Naive B cell (primary cell): ENCODE data around the gene SAAL1. TPM values are rescaled to one million over a fixed set of nuclear protein-coding genes. Genes with fewer than 3 reads are reported as not detected.

ENCODE experiments used
- ATAC-seq, 2 donors: fragments of 150-1000 bp; cut with Tn5 transposase; 2 replicates each; pipeline ENCODE4 v1.10.0; 2021; ENCODE audit warnings: low read depth in 2 of 2, mild to moderate bottlenecking in 2 of 2, moderate library complexity in 2 of 2
- DNase-seq: peaks from one replicate; pipeline ENCODE4 v3.0.0; 2022
- H3K27ac Mint-ChIP-seq, 6 donors: one replicate each; pipeline ENCODE4 v1.8.0; 2020 to 2022; ENCODE audit warnings: mild to moderate bottlenecking in 6 of 6, mixed read lengths in 6 of 6, moderate library complexity in 5 of 6, inconsistent platforms in 2 of 6
- H3K27me3 Mint-ChIP-seq, 3 donors: one replicate each; pipeline ENCODE4 v1.8.0; 2021 to 2022; ENCODE audit warnings: mixed read lengths in 3 of 3, mild to moderate bottlenecking in 1 of 3
- H3K36me3 Mint-ChIP-seq, 2 donors: one replicate each; pipeline ENCODE4 v1.8.0; 2020 to 2022; ENCODE audit warnings: mixed read lengths in 2 of 2, inconsistent platforms in 1 of 2, mild to moderate bottlenecking in 1 of 2
- H3K4me1 Mint-ChIP-seq, 3 donors: one replicate each; pipeline ENCODE4 v1.8.0; 2020 to 2022; ENCODE audit warnings: mixed read lengths in 3 of 3, inconsistent platforms in 1 of 3, mild to moderate bottlenecking in 1 of 3, moderate library complexity in 1 of 3
- H3K4me3 Mint-ChIP-seq, 8 donors: one replicate each; pipeline ENCODE4 v1.8.0; 2020 to 2022; ENCODE audit warnings: mild to moderate bottlenecking in 8 of 8, mixed read lengths in 8 of 8, moderate library complexity in 8 of 8, inconsistent platforms in 2 of 8
- H3K9me3 Mint-ChIP-seq, 7 donors: one replicate each; pipeline ENCODE4 v1.8.0; 2020 to 2022; ENCODE audit warnings: mixed read lengths in 7 of 7, mild to moderate bottlenecking in 5 of 7, inconsistent platforms in 2 of 7, moderate library complexity in 1 of 7
- polyA plus RNA-seq, 6 donors: library from polyadenylated mRNA; unstranded; fragments of 300-500 nt; fragmentation: Illumina TruSeq; gene quantifications; one replicate each; pipeline ENCODE4 v1.2.3, GENCODE V29; 2021; ENCODE audit warnings: low read depth in 6 of 6

Gene SAAL1
- polyA plus RNA-seq, 6 donors from 2014 or later: 6.1 to 23.1 (median 15.3) TPM

DNA sequence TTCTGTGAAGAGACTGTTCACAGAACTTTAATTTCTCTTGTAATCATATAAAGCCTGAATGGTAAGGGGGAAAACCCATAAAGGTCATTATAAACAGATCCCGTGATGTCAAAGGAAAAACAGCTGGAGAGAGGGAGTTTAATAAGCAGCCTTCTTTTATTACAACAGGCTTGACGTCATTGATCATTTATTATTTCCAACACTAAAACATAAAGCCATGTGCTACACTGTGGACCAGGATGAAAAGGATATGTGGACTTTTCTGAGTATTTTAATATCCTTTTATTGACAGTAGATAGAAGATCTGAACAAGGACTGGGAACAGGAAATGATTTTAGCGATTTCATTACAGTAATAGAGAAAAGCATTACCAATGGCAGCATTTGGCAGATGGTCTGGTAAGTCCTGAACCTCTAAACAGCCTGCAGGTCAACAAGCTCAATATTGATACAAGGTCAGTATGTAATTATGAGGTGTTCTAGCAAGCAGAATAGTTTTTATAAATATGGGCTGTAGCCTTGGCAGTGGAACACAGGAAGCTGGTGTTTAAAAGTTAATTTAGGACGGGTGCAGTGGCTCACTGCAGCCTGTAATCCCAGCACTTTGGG, 34.7 kb downstream of the SAAL1 start:
- Mint-ChIP-seq H3K4me1 (no peaks in the 10 kb centered on the region), H3K9me3 (no peaks in the 10 kb centered on the region), H3K4me3 (no peak overlapping the region), H3K27ac (no peak overlapping the region), H3K27me3 (no peaks in the 10 kb centered on the region), H3K36me3 (peaks cover 0 to 11% of the 10 kb centered on the region in 2 donors)
- no peak for DNase-seq
- no peak for ATAC-seq

- Mint-ChIP-seq H3K27ac (no peak overlapping the region), H3K9me3 (no peaks in the 10 kb centered on the region), H3K27me3 (no peaks in the 10 kb centered on the region), H3K36me3 (peaks cover 0 to 6% of the 10 kb centered on the region in 2 donors), H3K4me3 (no peak overlapping the region), H3K4me1 (no peaks in the 10 kb centered on the region)
- ATAC-seq (no peak), DNase-seq (no peak)
Observed at GRCh38 chr11:18067372-18067771, 38.5 kb downstream of the SAAL1 start.

- ATAC-seq: no peak
- no peak overlapping the region for H3K4me3 Mint-ChIP-seq
- no peaks in the 10 kb centered on the region for H3K9me3 Mint-ChIP-seq
- no peak overlapping the region for H3K27ac Mint-ChIP-seq
- H3K4me1 Mint-ChIP-seq: no peaks in the 10 kb centered on the region
- H3K36me3 Mint-ChIP-seq: peaks cover 0 to 6% of the 10 kb centered on the region in 2 donors
- no peak for DNase-seq
- no peaks in the 10 kb centered on the region for H3K27me3 Mint-ChIP-seq
Observed at GRCh38 chr11:18066626-18067025, 39.3 kb downstream of the SAAL1 start.

GRCh38 chr11:18065572-18065971, 40.3 kb downstream of the SAAL1 start:
- no peaks in the 10 kb centered on the region for H3K9me3 Mint-ChIP-seq
- DNase-seq (no peak), ATAC-seq (no peak)
- no peaks in the 10 kb centered on the region for H3K4me1 Mint-ChIP-seq
- H3K36me3 Mint-ChIP-seq: peaks cover 0 to 6% of the 10 kb centered on the region in 2 donors
- no peaks in the 10 kb centered on the region for H3K27me3 Mint-ChIP-seq
- no peak overlapping the region for H3K4me3 Mint-ChIP-seq
- H3K27ac Mint-ChIP-seq: peak overlapping the region in 1 of 6 donors; percentile 62

- no peak for ATAC-seq
- peaks cover 0 to 6% of the 10 kb centered on the region in 2 donors for H3K36me3 Mint-ChIP-seq
- DNase-seq: no peak
- no peaks in the 10 kb centered on the region for H3K4me1 Mint-ChIP-seq
- H3K27ac Mint-ChIP-seq: no peak overlapping the region
- no peaks in the 10 kb centered on the region for H3K9me3 Mint-ChIP-seq
- H3K27me3 Mint-ChIP-seq: no peaks in the 10 kb centered on the region
- no peak overlapping the region for H3K4me3 Mint-ChIP-seq
Observed at GRCh38 chr11:18064450-18065054, 41.3 kb downstream of the SAAL1 start.

DNA sequence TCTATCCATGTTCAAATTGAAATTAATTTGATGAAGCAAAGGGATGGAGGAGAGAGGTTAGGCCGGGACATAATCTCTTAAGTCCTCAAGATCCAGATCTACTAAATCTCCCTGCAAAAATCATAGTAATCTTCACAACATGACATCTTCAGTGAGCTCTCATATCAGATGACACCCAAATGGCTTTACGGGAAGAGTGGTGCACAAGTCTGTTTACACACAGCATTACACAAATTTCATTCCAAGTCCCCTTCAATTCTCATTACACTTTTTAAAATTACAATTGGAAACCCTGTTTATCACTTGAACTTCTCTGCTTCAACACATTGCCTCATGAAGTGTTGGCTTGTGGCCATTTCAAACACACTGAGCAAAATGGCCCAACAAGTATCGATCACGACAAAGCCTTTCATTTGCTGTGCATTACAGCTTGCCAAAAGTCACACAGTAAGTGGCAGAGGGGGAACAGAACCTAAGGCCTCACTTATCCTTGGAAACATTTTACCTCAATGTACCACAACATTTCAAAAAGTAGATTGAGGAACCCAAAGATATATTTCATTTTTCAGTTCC, 41.9 kb downstream of the SAAL1 start:
- no peak for DNase-seq
- H3K36me3 Mint-ChIP-seq: peaks cover 0 to 6% of the 10 kb centered on the region in 2 donors
- H3K27ac Mint-ChIP-seq: no peak overlapping the region
- ATAC-seq: no peak
- no peaks in the 10 kb centered on the region for H3K9me3 Mint-ChIP-seq
- no peak overlapping the region for H3K4me3 Mint-ChIP-seq
- no peaks in the 10 kb centered on the region for H3K4me1 Mint-ChIP-seq
- H3K27me3 Mint-ChIP-seq: no peaks in the 10 kb centered on the region

- H3K36me3 Mint-ChIP-seq: peaks cover 0 to 6% of the 10 kb centered on the region in 2 donors
Observed at GRCh38 chr11:18063125-18063524, 42.8 kb downstream of the SAAL1 start.

GRCh38 chr11:18061351-18061750, 44.5 kb downstream of the SAAL1 start:
- no peak for ATAC-seq

More at GRCh38 chr11:18063125-18063524, 42.8 kb downstream of the SAAL1 start:
- ATAC-seq (no peak), DNase-seq (no peak)
- H3K4me3 Mint-ChIP-seq: no peak overlapping the region
- no peaks in the 10 kb centered on the region for H3K4me1 Mint-ChIP-seq
- H3K9me3 Mint-ChIP-seq: no peaks in the 10 kb centered on the region
- H3K27ac Mint-ChIP-seq: peak overlapping the region in 1 of 6 donors; percentile 44
- no peaks in the 10 kb centered on the region for H3K27me3 Mint-ChIP-seq

GRCh38 chr11:18056561-18057181, 49.2 kb downstream of the SAAL1 start:
- Mint-ChIP-seq H3K4me1 (no peaks in the 10 kb centered on the region), H3K4me3 (peak overlapping the region in 1 of 8 donors; percentile 68), H3K36me3 (no peaks in the 10 kb centered on the region), H3K27ac (no peak overlapping the region), H3K9me3 (peaks cover 0 to 2% (median 0%) of the 10 kb centered on the region in 7 donors), H3K27me3 (no peaks in the 10 kb centered on the region)
- no peak for DNase-seq
- no peak for ATAC-seq

More at GRCh38 chr11:18061351-18061750, 44.5 kb downstream of the SAAL1 start:
- no peak for DNase-seq
- no peaks in the 10 kb centered on the region for H3K27me3 Mint-ChIP-seq
- no peak overlapping the region for H3K4me3 Mint-ChIP-seq
- H3K9me3 Mint-ChIP-seq: no peaks in the 10 kb centered on the region
- H3K27ac Mint-ChIP-seq: no peak overlapping the region
- no peaks in the 10 kb centered on the region for H3K36me3 Mint-ChIP-seq
- no peaks in the 10 kb centered on the region for H3K4me1 Mint-ChIP-seq

DNA sequence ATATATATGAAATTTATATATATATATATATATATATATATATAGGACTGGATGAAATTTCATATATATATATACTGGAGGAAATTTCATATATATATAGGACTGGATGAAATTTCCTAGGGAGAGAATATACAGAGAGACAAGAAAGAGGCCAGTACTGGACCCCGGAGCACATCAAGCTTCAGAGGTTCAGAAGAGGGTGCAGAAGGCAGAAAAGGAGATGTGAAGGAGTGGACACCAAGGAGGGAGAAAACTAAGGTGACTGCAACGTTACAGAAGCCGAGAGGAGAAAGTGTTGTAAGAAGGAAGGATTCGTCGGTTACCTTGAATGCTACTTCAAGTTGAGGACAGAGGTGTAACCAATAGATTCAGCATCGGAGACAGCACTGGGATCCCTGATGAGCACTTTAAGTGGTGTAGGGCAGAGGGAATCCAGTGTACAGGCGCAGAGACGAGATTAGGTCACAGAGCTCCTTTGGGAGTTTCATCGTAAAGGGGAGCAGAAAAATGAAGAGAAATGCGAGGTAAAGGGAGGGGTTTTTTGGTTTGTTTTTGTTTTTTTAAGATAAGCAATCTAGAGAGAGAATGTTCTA, 51.3 kb downstream of the SAAL1 start:
- H3K27ac Mint-ChIP-seq: no peak overlapping the region
- ATAC-seq: no peak
- no peak for DNase-seq
- H3K4me1 Mint-ChIP-seq: no peaks in the 10 kb centered on the region
- no peak overlapping the region for H3K4me3 Mint-ChIP-seq
- peaks cover 0 to 5% (median 0%) of the 10 kb centered on the region in 7 donors for H3K9me3 Mint-ChIP-seq
- H3K36me3 Mint-ChIP-seq: no peaks in the 10 kb centered on the region
- no peaks in the 10 kb centered on the region for H3K27me3 Mint-ChIP-seq

GRCh38 chr11:18050848-18051247, 55.0 kb downstream of the SAAL1 start:
- Mint-ChIP-seq H3K36me3 (no peaks in the 10 kb centered on the region), H3K4me3 (no peak overlapping the region), H3K9me3 (peaks cover 0 to 16% (median 7%) of the 10 kb centered on the region in 7 donors), H3K27ac (no peak overlapping the region), H3K27me3 (peaks cover 10 to 32% (median 17%) of the 10 kb centered on the region in 3 donors), H3K4me1 (no peaks in the 10 kb centered on the region)
- DNase-seq (no peak), ATAC-seq (no peak)

DNA sequence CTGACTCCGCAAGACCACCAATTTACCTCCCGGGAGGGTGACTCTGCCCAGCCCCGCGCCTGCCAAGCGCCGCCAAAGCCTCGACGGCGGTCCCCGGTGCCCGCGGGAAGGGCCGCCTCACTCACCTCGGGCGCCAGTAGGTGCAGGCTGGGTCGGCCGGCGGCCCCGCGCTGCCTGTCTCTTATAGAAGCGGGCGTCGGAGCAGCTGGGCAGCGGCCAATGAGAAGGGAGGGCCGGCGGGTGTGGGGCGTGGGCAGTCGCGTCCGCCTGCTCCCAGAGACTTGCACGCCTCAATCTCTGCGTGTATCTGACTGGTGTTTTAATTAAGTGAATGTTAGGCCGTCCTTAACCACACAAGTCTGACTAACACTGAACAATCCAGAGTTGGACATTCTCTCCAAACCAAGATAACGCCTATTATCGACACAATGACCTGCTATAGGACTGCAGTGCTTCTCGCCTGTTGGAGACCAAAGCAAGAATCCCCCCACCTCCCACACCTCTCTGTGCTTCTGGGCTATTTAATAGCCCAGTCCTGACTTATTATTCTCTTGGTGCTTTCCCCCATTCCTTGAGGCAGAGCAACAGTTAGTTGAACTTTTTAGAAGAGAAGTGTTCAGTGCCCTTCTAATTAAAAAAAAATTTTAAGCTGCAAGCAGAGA, 59.6 kb downstream of the SAAL1 start, which contains the start of gene TPH1:
TPH1 (minus strand) TSS at position 154 of the 662 bp plus-strand sequence. CDS start 5,507 bp downstream, outside the sequence.
- H3K36me3 Mint-ChIP-seq: no peaks in the 10 kb centered on the region
- peaks cover 0 to 16% (median 7%) of the 10 kb centered on the region in 7 donors for H3K9me3 Mint-ChIP-seq
- no peak within 1 kb of the TSS for H3K4me3 Mint-ChIP-seq
- ATAC-seq (no peak), DNase-seq (no peak)
- H3K27me3 Mint-ChIP-seq: peaks cover 30 to 58% (median 35%) of the 10 kb centered on the region in 3 donors
- H3K4me1 Mint-ChIP-seq: no peaks in the 10 kb centered on the region
- no peak within 1 kb of the TSS for H3K27ac Mint-ChIP-seq

- H3K9me3 Mint-ChIP-seq: peaks cover 0 to 2% (median 0%) of the 10 kb centered on the region in 7 donors
Observed at GRCh38 chr11:18036456-18036855, 69.4 kb downstream of the SAAL1 start.

More at GRCh38 chr11:18036456-18036855, 69.4 kb downstream of the SAAL1 start:
- Mint-ChIP-seq H3K27me3 (peaks cover 0 to 9% (median 0%) of the 10 kb centered on the region in 3 donors), H3K4me1 (no peaks in the 10 kb centered on the region), H3K36me3 (no peaks in the 10 kb centered on the region), H3K27ac (no peak overlapping the region), H3K4me3 (no peak overlapping the region)
- DNase-seq (no peak), ATAC-seq (no peak)
